Calu3 (cell line): ENCODE measurements around the gene VRTN. TPM values are rescaled to one million over a fixed set of nuclear protein-coding genes. Genes with fewer than 3 reads are reported as not detected.

Experiments used
- BruUV-seq: library from RNA; stranded (reverse); fragments of 400-500 nt; replicated peaks from 2 replicates; lab custom pipeline; 2021; lab: Mats Ljungman, UMichigan
- CTCF ChIA-PET: fragments of 300-600 bp; sonication (Branson Sonifier 250); formaldehyde crosslinking; loops from one replicate; lab custom pipeline; 2022; ENCODE audit warnings: antibody characterized with exemption; lab: Charles Lee
- DNase-seq: peaks from one replicate; pipeline ENCODE4 v3.0.0; 2022
- H3K27ac Mint-ChIP-seq: one replicate; pipeline ENCODE4 v1.8.0; 2022; ENCODE audit warnings: mixed read lengths; ENCODE audit not compliant: unreplicated experiment
- H3K27me3 Mint-ChIP-seq: one replicate; pipeline ENCODE4 v1.8.0; 2022; ENCODE audit warnings: mixed read lengths; ENCODE audit not compliant: unreplicated experiment
- H3K36me3 Mint-ChIP-seq: one replicate; pipeline ENCODE4 v1.8.0; 2022; ENCODE audit warnings: mild to moderate bottlenecking, moderate library complexity, mixed read lengths; ENCODE audit not compliant: insufficient read depth, unreplicated experiment
- H3K4me1 Mint-ChIP-seq: one replicate; pipeline ENCODE4 v1.8.0; 2022; ENCODE audit warnings: mild to moderate bottlenecking, low read depth, mixed read lengths; ENCODE audit not compliant: unreplicated experiment
- H3K4me3 Mint-ChIP-seq: one replicate; pipeline ENCODE4 v1.8.0; 2022; ENCODE audit warnings: mild to moderate bottlenecking, low read depth, moderate library complexity, mixed read lengths; ENCODE audit not compliant: unreplicated experiment
- H3K9me3 Mint-ChIP-seq: one replicate; pipeline ENCODE4 v1.8.0; 2022; ENCODE audit warnings: low read depth, mixed read lengths; ENCODE audit not compliant: unreplicated experiment
- CTCF ChIP-seq: fragments of 200-600 bp; IDR thresholded peaks from one replicate; pipeline ENCODE4 v1.8.0; 2022; ENCODE audit warnings: antibody characterized with exemption; ENCODE audit not compliant: unreplicated experiment
- intact Hi-C: fragments of 100-400 bp; cut with micrococcal nuclease; formaldehyde crosslinking; loops from one replicate; pipeline ENCODE4 v1.10.0; 2022; ENCODE audit not compliant: unreplicated experiment
- total RNA-seq: library from RNA; stranded (reverse); gene quantifications from 2 replicates; pipeline ENCODE4 v1.2.3, GENCODE V29; 2022

VRTN gene
- total RNA-seq, 1 experiment from 2014 or later = not detected

- no TSS peak for BruUV-seq
- H3K27me3 Mint-ChIP-seq = peaks cover 74% of the 10 kb centered on the region
- H3K4me3 Mint-ChIP-seq = no peak overlapping the region
- intact Hi-C loops = no loop called here
- H3K4me1 Mint-ChIP-seq = peaks cover 19% of the 10 kb centered on the region
- H3K27ac Mint-ChIP-seq = no peak overlapping the region
- peak; percentile 16 for DNase-seq
- CTCF ChIA-PET = interaction anchor here (0.6 to 1.1 kb wide), 2 partner anchors 9 to 58 kb away, joined by 4 to 8 read pairs; no protein-coding TSS in a partner anchor
- H3K9me3 Mint-ChIP-seq = no peaks in the 10 kb centered on the region
- TF ChIP-seq CTCF = no peak
- peaks cover 5% of the 10 kb centered on the region for H3K36me3 Mint-ChIP-seq
These were observed 51.9 kb downstream of the VRTN start for GRCh38 chr14:74400031-74400685.

GRCh38 chr14:74400919-74401503, 52.7 kb downstream of the VRTN start:
- intact Hi-C loops = no loop called here
- no peak overlapping the region for H3K27ac Mint-ChIP-seq
- DNase-seq = peak; percentile 12
- H3K4me1 Mint-ChIP-seq = peaks cover 19% of the 10 kb centered on the region
- CTCF ChIA-PET = interaction anchor here (1.1 kb wide), 1 partner anchor 57 kb away, joined by 8 read pairs; no protein-coding TSS in a partner anchor
- no peak for TF ChIP-seq CTCF
- H3K27me3 Mint-ChIP-seq = peaks cover 74% of the 10 kb centered on the region
- no peaks in the 10 kb centered on the region for H3K9me3 Mint-ChIP-seq
- H3K36me3 Mint-ChIP-seq = peaks cover 5% of the 10 kb centered on the region
- BruUV-seq = no TSS peak
- H3K4me3 Mint-ChIP-seq = peak overlapping the region; percentile 12

- Mint-ChIP-seq H3K27me3 (peaks cover 74% of the 10 kb centered on the region), H3K4me1 (peaks cover 19% of the 10 kb centered on the region), H3K36me3 (peaks cover 5% of the 10 kb centered on the region), H3K27ac (no peak overlapping the region), H3K9me3 (no peaks in the 10 kb centered on the region), H3K4me3 (peak overlapping the region; percentile 12)
- DNase-seq = peak; percentile 30
- no peak for TF ChIP-seq CTCF
- BruUV-seq = no TSS peak
- intact Hi-C loops = no loop called here
- CTCF ChIA-PET = interaction anchor here (1.1 kb wide), 1 partner anchor 56 kb away, joined by 8 read pairs; no protein-coding TSS in a partner anchor
These were observed 53.4 kb downstream of the VRTN start for GRCh38 chr14:74401504-74402241.

- H3K27ac Mint-ChIP-seq = no peak overlapping the region
- TF ChIP-seq CTCF = no peak
- H3K36me3 Mint-ChIP-seq = peaks cover 5% of the 10 kb centered on the region
- peaks cover 19% of the 10 kb centered on the region for H3K4me1 Mint-ChIP-seq
- no peaks in the 10 kb centered on the region for H3K9me3 Mint-ChIP-seq
- CTCF ChIA-PET = no interaction called here
- peaks cover 74% of the 10 kb centered on the region for H3K27me3 Mint-ChIP-seq
- no TSS peak for BruUV-seq
- intact Hi-C loops = no loop called here
- no peak overlapping the region for H3K4me3 Mint-ChIP-seq
- no peak for DNase-seq
These were observed 54.4 kb downstream of the VRTN start for GRCh38 chr14:74402401-74403251.
